Activated naive CD4-positive, alpha-beta T cell treated with anti-CD3 and anti-CD28 coated beads, Interleukin-2, amount 50 U/mL, for 24 hours (primary cell): ENCODE data around the gene CDKL5.
A peak's percentile ranks its signal among the peaks of the same experiment; 100 is the strongest.

ENCODE experiments used
- H3K27ac Mint-ChIP-seq: one replicate; pipeline ENCODE4 v1.8.0; 2021; ENCODE audit warnings: mild to moderate bottlenecking, mixed read lengths
- H3K27me3 Mint-ChIP-seq: one replicate; pipeline ENCODE4 v1.8.0; 2021; ENCODE audit warnings: mixed read lengths
- H3K36me3 Mint-ChIP-seq: one replicate; pipeline ENCODE4 v1.8.0; 2021; ENCODE audit warnings: mixed read lengths
- H3K4me1 Mint-ChIP-seq: one replicate; pipeline ENCODE4 v1.8.0; 2021; ENCODE audit warnings: mixed read lengths
- H3K4me3 Mint-ChIP-seq: one replicate; pipeline ENCODE4 v1.8.0; 2021; ENCODE audit warnings: mild to moderate bottlenecking, mixed read lengths
- H3K9me3 Mint-ChIP-seq: one replicate; pipeline ENCODE4 v1.8.0; 2021; ENCODE audit warnings: mixed read lengths

Gene CDKL5

GRCh38 chrX:18674788-18675735 lies 249.7 kb downstream of the CDKL5 start:
- no peaks in the 10 kb centered on the region for H3K27me3 Mint-ChIP-seq
- peak overlapping the region; percentile 91 for H3K27ac Mint-ChIP-seq
- peaks cover 12% of the 10 kb centered on the region for H3K4me1 Mint-ChIP-seq
- no peaks in the 10 kb centered on the region for H3K36me3 Mint-ChIP-seq
- no peaks in the 10 kb centered on the region for H3K9me3 Mint-ChIP-seq
- peak overlapping the region; percentile 75 for H3K4me3 Mint-ChIP-seq

- Mint-ChIP-seq H3K9me3 (no peaks in the 10 kb centered on the region), H3K4me3 (peak overlapping the region; percentile 33), H3K27me3 (no peaks in the 10 kb centered on the region), H3K4me1 (peaks cover 12% of the 10 kb centered on the region), H3K27ac (peak overlapping the region; percentile 12), H3K36me3 (no peaks in the 10 kb centered on the region)
Measured at GRCh38 chrX:18676050-18676449, 250.6 kb downstream of the CDKL5 start.

DNA sequence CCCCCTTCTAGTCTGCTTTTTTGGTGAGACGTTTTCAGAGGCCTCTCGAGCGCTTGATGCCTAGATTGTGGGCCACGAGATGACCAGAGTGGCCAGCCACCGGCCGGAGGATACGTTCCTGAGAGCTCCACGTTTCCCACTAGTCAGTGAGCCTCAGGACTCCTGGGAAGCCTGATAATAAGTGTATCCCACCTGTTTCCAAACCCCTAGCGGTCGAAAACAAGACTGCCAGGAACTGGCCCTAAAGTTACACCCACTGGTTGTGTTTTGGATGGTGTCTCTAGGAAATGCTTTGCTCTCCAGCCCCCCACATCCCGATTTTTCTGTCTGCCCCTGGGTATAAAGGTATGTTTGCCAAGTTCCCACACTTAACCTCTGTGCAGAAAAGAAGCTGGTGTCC lies 251.1 kb downstream of the CDKL5 start:
- Mint-ChIP-seq H3K27ac (peak overlapping the region; percentile 30), H3K27me3 (no peaks in the 10 kb centered on the region)

DNA sequence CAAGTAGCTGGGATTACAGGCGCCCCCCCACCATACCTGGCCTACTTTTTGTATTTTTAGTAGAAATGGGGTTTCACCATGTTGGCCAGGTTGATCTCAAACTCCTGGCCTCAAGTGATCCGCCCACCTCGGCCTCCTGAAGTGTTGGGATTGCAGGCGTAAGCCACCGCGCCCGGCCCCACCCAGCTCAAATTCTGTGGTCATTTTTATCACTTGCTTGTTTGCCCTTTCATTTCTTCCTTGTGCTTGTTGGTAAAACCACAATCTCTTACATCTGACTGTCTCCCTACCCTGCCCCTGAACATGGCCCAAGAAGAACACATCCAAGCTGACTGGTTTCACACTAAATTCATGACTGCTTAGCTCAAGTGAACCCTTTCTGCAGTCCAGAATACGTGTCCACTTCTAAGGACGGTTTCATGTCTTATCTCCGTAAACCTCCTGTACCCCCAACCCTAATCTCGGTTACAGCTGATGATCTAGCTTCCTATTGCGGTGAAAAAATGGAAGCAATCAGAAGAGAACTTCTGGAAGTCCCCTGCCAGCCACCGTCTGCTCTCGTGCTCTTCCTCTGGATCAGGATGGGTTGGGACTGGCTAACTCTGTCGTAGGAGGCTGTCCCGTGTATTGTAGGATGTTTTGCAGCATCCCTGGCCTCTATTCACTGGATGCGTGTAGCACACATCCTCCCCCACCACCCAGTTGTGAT lies 251.9 kb downstream of the CDKL5 start:
- H3K27me3 Mint-ChIP-seq = no peaks in the 10 kb centered on the region
- H3K9me3 Mint-ChIP-seq = no peaks in the 10 kb centered on the region
- peaks cover 12% of the 10 kb centered on the region for H3K4me1 Mint-ChIP-seq
- H3K27ac Mint-ChIP-seq = no peak overlapping the region
- H3K4me3 Mint-ChIP-seq = peak overlapping the region; percentile 53
- H3K36me3 Mint-ChIP-seq = no peaks in the 10 kb centered on the region

More for the DNA sequence above, 251.1 kb downstream of the CDKL5 start:
- H3K4me1 Mint-ChIP-seq = peaks cover 12% of the 10 kb centered on the region
- H3K36me3 Mint-ChIP-seq = no peaks in the 10 kb centered on the region
- H3K9me3 Mint-ChIP-seq = no peaks in the 10 kb centered on the region
- H3K4me3 Mint-ChIP-seq = no peak overlapping the region

GRCh38 chrX:18681996-18682395 lies 256.6 kb downstream of the CDKL5 start:
- H3K27ac Mint-ChIP-seq = no peak overlapping the region
- no peak overlapping the region for H3K4me3 Mint-ChIP-seq
- H3K36me3 Mint-ChIP-seq = no peaks in the 10 kb centered on the region
- H3K4me1 Mint-ChIP-seq = peaks cover 8% of the 10 kb centered on the region
- H3K27me3 Mint-ChIP-seq = no peaks in the 10 kb centered on the region
- no peaks in the 10 kb centered on the region for H3K9me3 Mint-ChIP-seq

GRCh38 chrX:18682979-18683387 lies 257.6 kb downstream of the CDKL5 start:
- Mint-ChIP-seq H3K27me3 (no peaks in the 10 kb centered on the region), H3K27ac (no peak overlapping the region), H3K4me3 (no peak overlapping the region), H3K4me1 (no peaks in the 10 kb centered on the region), H3K36me3 (no peaks in the 10 kb centered on the region), H3K9me3 (no peaks in the 10 kb centered on the region)

DNA sequence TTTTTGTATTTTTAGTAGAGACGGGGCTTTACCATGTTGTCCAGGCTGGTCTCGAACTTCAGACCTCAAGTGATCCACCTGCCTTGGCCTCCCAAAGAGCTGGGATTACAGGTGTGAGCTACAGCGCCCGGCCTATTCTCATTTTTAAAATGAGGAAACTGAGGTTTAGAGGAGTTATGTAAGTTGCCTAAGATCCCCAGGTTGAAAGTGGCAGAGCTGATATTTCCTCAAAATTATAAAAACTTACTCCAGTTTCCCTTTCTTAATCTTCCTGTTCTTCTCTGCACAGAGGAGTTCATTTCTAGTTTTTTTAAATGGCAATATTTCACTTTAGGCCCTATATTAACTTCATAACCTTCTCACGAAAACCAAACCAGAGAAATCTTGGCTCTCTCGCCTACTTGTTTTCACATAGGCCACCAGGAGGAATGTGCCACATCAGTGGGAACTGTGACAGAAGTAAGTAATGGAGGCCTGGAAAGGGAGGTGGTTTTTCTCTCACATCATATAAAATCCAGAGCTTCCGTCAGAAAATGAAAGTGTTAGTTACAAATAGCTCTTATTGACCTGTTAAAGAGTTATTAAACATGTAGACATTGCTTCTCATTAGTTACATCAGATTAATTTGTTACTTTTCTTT lies 262.6 kb downstream of the CDKL5 start:
- Mint-ChIP-seq H3K27me3 (no peaks in the 10 kb centered on the region), H3K27ac (no peak overlapping the region), H3K4me3 (no peak overlapping the region), H3K36me3 (no peaks in the 10 kb centered on the region), H3K9me3 (no peaks in the 10 kb centered on the region), H3K4me1 (no peaks in the 10 kb centered on the region)

DNA sequence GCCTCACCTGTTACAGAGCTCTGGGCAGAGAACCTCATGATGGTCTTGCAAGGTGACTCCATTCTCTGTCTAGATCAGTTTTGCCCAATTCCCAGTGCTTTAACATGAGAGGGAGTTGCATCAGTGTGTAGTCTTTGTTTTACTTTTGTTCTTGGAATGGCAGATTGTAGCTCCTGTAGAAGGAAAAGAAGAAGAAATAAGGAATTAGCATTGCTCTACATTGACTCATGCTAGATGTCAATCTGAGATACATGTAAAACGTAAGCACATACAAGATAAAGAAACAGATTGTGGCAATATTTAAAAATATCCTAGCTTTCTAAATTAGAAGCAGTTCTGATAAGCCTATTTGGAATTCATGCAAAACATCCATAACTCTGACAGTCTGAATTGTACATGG lies 266.0 kb downstream of the CDKL5 start:
- Mint-ChIP-seq H3K4me1 (no peaks in the 10 kb centered on the region), H3K4me3 (no peak overlapping the region), H3K27ac (no peak overlapping the region)

DNA sequence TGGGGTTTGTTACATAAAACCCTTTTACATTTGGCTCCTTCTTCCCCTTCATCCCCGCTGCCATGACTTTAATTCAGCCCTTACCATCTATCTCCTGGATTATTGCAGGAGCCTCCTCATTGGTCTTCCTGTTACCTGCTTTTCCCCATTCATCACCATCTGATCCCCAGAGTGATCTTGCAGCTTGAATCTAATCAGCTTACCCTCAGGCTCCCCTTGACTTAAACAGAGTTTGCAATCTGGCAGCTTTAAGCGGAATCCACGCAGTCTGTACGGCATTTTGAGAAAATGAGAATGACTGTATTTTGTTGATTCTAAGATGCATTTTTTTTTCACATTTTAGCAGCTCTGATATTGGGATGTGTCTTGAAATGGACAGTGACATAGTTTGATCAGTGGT lies 267.1 kb downstream of the CDKL5 start:
- Mint-ChIP-seq H3K9me3 (no peaks in the 10 kb centered on the region), H3K27ac (no peak overlapping the region), H3K27me3 (no peaks in the 10 kb centered on the region), H3K36me3 (peaks cover 2% of the 10 kb centered on the region), H3K4me1 (no peaks in the 10 kb centered on the region), H3K4me3 (no peak overlapping the region)

More for the DNA sequence above, 266.0 kb downstream of the CDKL5 start:
- H3K36me3 Mint-ChIP-seq = peaks cover 2% of the 10 kb centered on the region
- H3K9me3 Mint-ChIP-seq = no peaks in the 10 kb centered on the region
- H3K27me3 Mint-ChIP-seq = no peaks in the 10 kb centered on the region

- peaks cover 2% of the 10 kb centered on the region for H3K36me3 Mint-ChIP-seq
- H3K9me3 Mint-ChIP-seq = no peaks in the 10 kb centered on the region
- H3K27ac Mint-ChIP-seq = no peak overlapping the region
- no peaks in the 10 kb centered on the region for H3K4me1 Mint-ChIP-seq
- H3K4me3 Mint-ChIP-seq = no peak overlapping the region
- H3K27me3 Mint-ChIP-seq = no peaks in the 10 kb centered on the region
Measured at GRCh38 chrX:18696653-18697052, 271.2 kb downstream of the CDKL5 start.

GRCh38 chrX:18698737-18699650 lies 273.6 kb downstream of the CDKL5 start:
- H3K36me3 Mint-ChIP-seq = peaks cover 2% of the 10 kb centered on the region
- H3K9me3 Mint-ChIP-seq = no peaks in the 10 kb centered on the region
- H3K27ac Mint-ChIP-seq = no peak overlapping the region
- H3K4me1 Mint-ChIP-seq = no peaks in the 10 kb centered on the region
- no peak overlapping the region for H3K4me3 Mint-ChIP-seq
- no peaks in the 10 kb centered on the region for H3K27me3 Mint-ChIP-seq

DNA sequence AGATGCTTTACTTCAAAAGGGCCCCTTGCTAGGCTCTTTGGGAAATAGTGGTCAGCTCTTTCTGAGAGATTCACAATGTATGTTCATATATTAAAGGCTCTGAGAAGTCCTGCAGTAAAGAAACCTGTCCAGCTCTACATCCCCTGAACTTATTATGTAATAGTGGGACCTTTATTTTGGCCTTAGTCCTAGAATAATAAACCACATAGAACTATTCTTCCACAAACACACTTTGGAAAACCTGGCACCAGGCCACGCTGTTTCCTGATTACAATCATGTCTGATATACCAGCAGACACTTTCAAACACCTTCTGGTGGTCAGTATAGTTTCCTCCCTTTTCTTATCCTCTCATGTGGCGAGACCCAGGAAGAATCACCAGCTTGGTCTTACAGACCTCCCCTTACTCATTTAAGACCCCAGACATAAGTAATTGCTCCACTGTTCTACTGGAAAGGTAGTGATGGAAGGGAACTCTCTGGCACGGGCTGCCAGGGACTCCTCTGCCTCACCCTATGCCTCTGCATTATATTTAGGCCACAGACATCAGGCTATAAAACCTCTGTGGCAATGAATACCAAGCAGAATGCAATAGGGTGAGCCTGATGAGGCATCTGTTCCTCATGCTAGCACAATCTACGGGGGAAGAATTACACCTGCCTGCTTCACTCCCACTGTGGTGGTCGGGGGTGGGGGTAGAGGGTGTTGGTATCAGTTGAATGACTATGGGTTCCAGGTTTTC lies 276.4 kb downstream of the CDKL5 start:
- H3K27me3 Mint-ChIP-seq = no peaks in the 10 kb centered on the region
- H3K4me3 Mint-ChIP-seq = no peak overlapping the region

DNA sequence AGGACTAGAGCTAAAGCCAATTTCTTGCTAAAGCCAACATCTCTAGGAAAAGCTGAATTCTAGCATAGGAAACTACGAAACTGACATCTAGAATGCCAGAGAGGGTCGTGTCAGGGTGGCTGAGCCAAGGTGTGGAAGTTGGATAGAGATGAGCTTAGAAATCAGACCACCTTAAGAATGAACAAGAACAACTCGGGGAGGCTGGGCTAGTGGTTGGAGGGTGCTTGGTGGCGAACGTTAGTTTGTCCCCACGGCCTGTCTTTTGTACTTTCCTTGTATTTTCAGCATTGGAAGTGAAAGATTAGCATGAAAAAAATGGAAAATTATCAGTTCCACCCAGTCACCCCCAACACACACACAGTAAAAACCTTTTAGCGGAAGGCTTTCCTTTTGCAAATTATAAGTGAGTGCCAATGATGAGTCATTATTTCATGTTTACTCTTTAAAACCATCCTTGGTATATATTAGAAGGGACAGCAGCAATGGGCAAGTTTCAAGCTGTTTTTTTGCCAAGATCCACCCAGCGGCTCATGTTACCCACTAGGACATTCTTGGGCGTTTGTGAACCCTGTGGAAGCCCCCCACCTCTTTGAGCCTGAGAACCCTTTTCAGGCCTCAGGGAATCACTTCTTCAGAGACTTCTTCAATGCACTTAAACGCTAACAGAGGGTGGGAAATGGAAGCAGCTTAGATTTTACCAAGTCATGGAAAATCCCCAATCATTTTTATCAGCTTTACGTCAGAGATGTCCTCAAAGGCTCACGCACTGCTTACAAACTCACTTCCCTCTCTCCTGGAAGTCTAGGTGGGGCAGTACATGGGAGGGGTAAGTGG lies 277.2 kb downstream of the CDKL5 start:
- Mint-ChIP-seq H3K4me3 (no peak overlapping the region), H3K36me3 (no peaks in the 10 kb centered on the region), H3K27ac (no peak overlapping the region), H3K27me3 (no peaks in the 10 kb centered on the region), H3K9me3 (no peaks in the 10 kb centered on the region), H3K4me1 (no peaks in the 10 kb centered on the region)

More for the DNA sequence above, 276.4 kb downstream of the CDKL5 start:
- Mint-ChIP-seq H3K36me3 (no peaks in the 10 kb centered on the region), H3K9me3 (no peaks in the 10 kb centered on the region), H3K4me1 (no peaks in the 10 kb centered on the region), H3K27ac (no peak overlapping the region)
